ENCODE data around the gene TMEM44. TPM values are rescaled to one million over a fixed set of nuclear protein-coding genes. Genes with fewer than 3 reads are reported as not detected.

The TMEM44 gene
- polyA plus RNA-seq, 6 donors from 2014 or later = 0.60 to 2.4 (median 0.94) TPM; not detected in 1

GRCh38 chr3:194577986-194578905 lies 55.0 kb downstream of the TMEM44 start:
- Mint-ChIP-seq H3K4me3 (peak overlapping the region in 1 of 8 donors; percentile 42), H3K36me3 (no peaks in the 10 kb centered on the region), H3K27ac (peak overlapping the region in 1 of 6 donors; percentile 69), H3K27me3 (peaks cover 7 to 29% (median 8%) of the 10 kb centered on the region in 3 donors), H3K9me3 (no peaks in the 10 kb centered on the region), H3K4me1 (peaks cover 0 to 1% (median 0%) of the 10 kb centered on the region in 3 donors)
- ATAC-seq (ENCODE audit: low read depth in 2 of 2) = no peak
- DNase-seq = no peak

GRCh38 chr3:194575484-194576210 lies 57.6 kb downstream of the TMEM44 start:
- Mint-ChIP-seq H3K4me1 (peaks cover 0 to 14% (median 0%) of the 10 kb centered on the region in 3 donors), H3K27ac (peak overlapping the region in 2 of 6 donors; percentile 58 to 62), H3K36me3 (no peaks in the 10 kb centered on the region), H3K27me3 (peaks cover 18 to 54% (median 34%) of the 10 kb centered on the region in 3 donors), H3K9me3 (no peaks in the 10 kb centered on the region), H3K4me3 (no peak overlapping the region)
- no peak for ATAC-seq (ENCODE audit: low read depth in 2 of 2)
- DNase-seq = no peak

GRCh38 chr3:194574639-194575483 lies 58.4 kb downstream of the TMEM44 start:
- ATAC-seq (ENCODE audit: low read depth in 2 of 2) (no peak), DNase-seq (no peak)
- peaks cover 0 to 14% (median 0%) of the 10 kb centered on the region in 3 donors for H3K4me1 Mint-ChIP-seq
- H3K4me3 Mint-ChIP-seq = no peak overlapping the region
- H3K27me3 Mint-ChIP-seq = peaks cover 24 to 60% (median 39%) of the 10 kb centered on the region in 3 donors
- no peak overlapping the region for H3K27ac Mint-ChIP-seq
- H3K36me3 Mint-ChIP-seq = no peaks in the 10 kb centered on the region
- no peaks in the 10 kb centered on the region for H3K9me3 Mint-ChIP-seq

GRCh38 chr3:194573680-194574437 lies 59.4 kb downstream of the TMEM44 start:
- H3K27ac Mint-ChIP-seq = no peak overlapping the region
- no peak overlapping the region for H3K4me3 Mint-ChIP-seq
- H3K9me3 Mint-ChIP-seq = no peaks in the 10 kb centered on the region
- ATAC-seq (ENCODE audit: low read depth in 2 of 2) (peak; percentile 73 to 78), DNase-seq (no peak)
- H3K27me3 Mint-ChIP-seq = peaks cover 24 to 60% (median 39%) of the 10 kb centered on the region in 3 donors
- no peaks in the 10 kb centered on the region for H3K36me3 Mint-ChIP-seq
- H3K4me1 Mint-ChIP-seq = peaks cover 0 to 14% (median 0%) of the 10 kb centered on the region in 3 donors

GRCh38 chr3:194572944-194573491 lies 60.2 kb downstream of the TMEM44 start:
- H3K4me3 Mint-ChIP-seq = no peak overlapping the region
- DNase-seq (no peak), ATAC-seq (ENCODE audit: low read depth in 2 of 2) (no peak)
- H3K4me1 Mint-ChIP-seq = peaks cover 0 to 14% (median 0%) of the 10 kb centered on the region in 3 donors
- peaks cover 24 to 57% (median 39%) of the 10 kb centered on the region in 3 donors for H3K27me3 Mint-ChIP-seq
- no peaks in the 10 kb centered on the region for H3K36me3 Mint-ChIP-seq
- H3K9me3 Mint-ChIP-seq = no peaks in the 10 kb centered on the region
- H3K27ac Mint-ChIP-seq = no peak overlapping the region

GRCh38 chr3:194572143-194572789 lies 61.0 kb downstream of the TMEM44 start:
- ATAC-seq (ENCODE audit: low read depth in 2 of 2) = no peak
- peak overlapping the region in 3 of 6 donors; percentile 30 to 56 (median 45) for H3K27ac Mint-ChIP-seq
- H3K27me3 Mint-ChIP-seq = peaks cover 24 to 50% (median 39%) of the 10 kb centered on the region in 3 donors
- peaks cover 0 to 14% (median 0%) of the 10 kb centered on the region in 3 donors for H3K4me1 Mint-ChIP-seq
- H3K36me3 Mint-ChIP-seq = no peaks in the 10 kb centered on the region
- DNase-seq = no peak
- no peak overlapping the region for H3K4me3 Mint-ChIP-seq
- H3K9me3 Mint-ChIP-seq = no peaks in the 10 kb centered on the region

GRCh38 chr3:194571491-194572142 lies 61.6 kb downstream of the TMEM44 start:
- no peaks in the 10 kb centered on the region for H3K9me3 Mint-ChIP-seq
- DNase-seq = no peak

GRCh38 chr3:194570898-194571297 lies 62.3 kb downstream of the TMEM44 start:
- Mint-ChIP-seq H3K9me3 (no peaks in the 10 kb centered on the region), H3K27me3 (peaks cover 24 to 53% (median 47%) of the 10 kb centered on the region in 3 donors), H3K4me1 (peaks cover 0 to 14% (median 0%) of the 10 kb centered on the region in 3 donors), H3K4me3 (no peak overlapping the region), H3K36me3 (no peaks in the 10 kb centered on the region), H3K27ac (no peak overlapping the region)
- ATAC-seq (ENCODE audit: low read depth in 2 of 2) (no peak), DNase-seq (no peak)

More at GRCh38 chr3:194571491-194572142, 61.6 kb downstream of the TMEM44 start:
- Mint-ChIP-seq H3K4me3 (no peak overlapping the region), H3K27me3 (peaks cover 24 to 56% (median 46%) of the 10 kb centered on the region in 3 donors), H3K27ac (peak overlapping the region in 3 of 6 donors; percentile 30 to 56 (median 45)), H3K4me1 (peaks cover 0 to 14% (median 0%) of the 10 kb centered on the region in 3 donors), H3K36me3 (no peaks in the 10 kb centered on the region)
- ATAC-seq (ENCODE audit: low read depth in 2 of 2) = no peak

GRCh38 chr3:194570235-194570634 lies 63.0 kb downstream of the TMEM44 start:
- Mint-ChIP-seq H3K9me3 (no peaks in the 10 kb centered on the region), H3K27me3 (peaks cover 24 to 57% (median 47%) of the 10 kb centered on the region in 3 donors), H3K4me3 (no peak overlapping the region), H3K4me1 (peaks cover 0 to 14% (median 0%) of the 10 kb centered on the region in 3 donors), H3K27ac (no peak overlapping the region), H3K36me3 (no peaks in the 10 kb centered on the region)
- ATAC-seq (ENCODE audit: low read depth in 2 of 2) = no peak
- no peak for DNase-seq

- Mint-ChIP-seq H3K36me3 (no peaks in the 10 kb centered on the region), H3K27me3 (peaks cover 30 to 59% (median 54%) of the 10 kb centered on the region in 3 donors), H3K4me1 (peaks cover 0 to 14% (median 0%) of the 10 kb centered on the region in 3 donors), H3K4me3 (no peak overlapping the region), H3K27ac (no peak overlapping the region), H3K9me3 (no peaks in the 10 kb centered on the region)
- DNase-seq (no peak), ATAC-seq (ENCODE audit: low read depth in 2 of 2) (no peak)
Measured at GRCh38 chr3:194569252-194569651, 64.0 kb downstream of the TMEM44 start.

- no peak for ATAC-seq (ENCODE audit: low read depth in 2 of 2)
- Mint-ChIP-seq H3K4me1 (no peaks in the 10 kb centered on the region), H3K27me3 (peaks cover 18 to 40% (median 33%) of the 10 kb centered on the region in 3 donors), H3K27ac (no peak overlapping the region), H3K4me3 (no peak overlapping the region), H3K36me3 (no peaks in the 10 kb centered on the region), H3K9me3 (no peaks in the 10 kb centered on the region)
- DNase-seq = no peak
Measured at GRCh38 chr3:194565597-194566190, 67.5 kb downstream of the TMEM44 start.

All from naive B cell (primary cell).